Panc1 (cell line): ENCODE data around the gene SHANK3. TPM values are rescaled to one million over a fixed set of nuclear protein-coding genes. Genes with fewer than 3 reads are reported as not detected.

Experiments
- ATAC-seq: fragments of 200-7000 bp; cut with Tn5 transposase; 2 replicates; pipeline ENCODE4 v1.9.1; 2020; ENCODE audit warnings: mild to moderate bottlenecking, moderate library complexity
- BruUV-seq: library from RNA; stranded (reverse); fragments of 400-500 nt; replicated peaks from 2 replicates; lab custom pipeline; 2021; lab: Mats Ljungman, UMichigan
- CTCF ChIA-PET: fragments of 300-600 bp; sonication (Branson Sonifier 250); formaldehyde crosslinking; loops from one replicate; lab custom pipeline; 2022; ENCODE audit warnings: antibody characterized with exemption; lab: Charles Lee
- POLR2A ChIA-PET: fragments of 300-600 bp; sonication (Branson Sonifier 250); formaldehyde crosslinking; loops from one replicate; lab custom pipeline; 2022; ENCODE audit warnings: antibody characterized with exemption; lab: Charles Lee
- DNase-seq: peaks from one replicate; pipeline ENCODE4 v3.0.0-alpha.2; 2010; ENCODE audit warnings: low read depth, low spot score
- H3K27ac ChIP-seq: 2 replicates; pipeline ENCODE4 v1.5.1; 2011; ENCODE audit warnings: mild to moderate bottlenecking, low read length, inconsistent platforms
- H3K27me3 ChIP-seq: fragments of 200-500 bp; sonication (Bioruptor generic); 2 replicates; pipeline ENCODE4 v1.6.0; 2014; ENCODE audit warnings: low read length, inconsistent platforms; ENCODE audit not compliant: control insufficient read depth, insufficient read depth
- H3K36me3 ChIP-seq: fragments of 200-500 bp; sonication (Bioruptor generic); 2 replicates; pipeline ENCODE4 v1.5.1; 2014; ENCODE audit warnings: inconsistent platforms, mild to moderate bottlenecking, low read length, moderate library complexity; ENCODE audit not compliant: control insufficient read depth, insufficient read depth
- H3K4me1 ChIP-seq: 2 replicates; pipeline ENCODE4 v1.5.1; 2011; ENCODE audit warnings: inconsistent platforms, mild to moderate bottlenecking, low read length, moderate library complexity; ENCODE audit not compliant: control insufficient read depth, insufficient read depth
- H3K4me3 ChIP-seq, 2 experiments: 2 replicates each; pipeline ENCODE4 v1.5.1; 2011 to 2012; ENCODE audit warnings: low read depth in 2 of 2, low read length in 2 of 2, mild to moderate bottlenecking in 2 of 2, inconsistent platforms in 1 of 2, moderate library complexity in 1 of 2
- H3K9me3 ChIP-seq: fragments of 200-500 bp; sonication (Bioruptor generic); 2 replicates; pipeline ENCODE4 v1.5.1; 2014; ENCODE audit warnings: low read depth, mild to moderate bottlenecking, inconsistent platforms, low read length, moderate library complexity; ENCODE audit not compliant: control insufficient read depth, insufficient read depth
- CTCF ChIP-seq: fragments of 450-650 bp; IDR thresholded peaks from 2 replicates; pipeline ENCODE4 v1.5.1; 2017; ENCODE audit warnings: mild to moderate bottlenecking
- POLR2AphosphoS5 ChIP-seq: IDR thresholded peaks from 2 replicates; pipeline ENCODE4 v1.6.1; 2012; ENCODE audit warnings: mild to moderate bottlenecking, low read depth, low read length, moderate library complexity
- REST ChIP-seq, 2 experiments: IDR thresholded peaks; 2 replicates each; pipeline ENCODE4 v1.6.1; 2011 to 2012; ENCODE audit warnings: low read depth in 2 of 2, control low read depth in 1 of 2, low read length in 1 of 2, mild to moderate bottlenecking in 1 of 2, moderate library complexity in 1 of 2; ENCODE audit not compliant: insufficient read depth in 1 of 2
- SIN3A ChIP-seq: IDR thresholded peaks from 2 replicates; pipeline ENCODE4 v1.6.1; 2012; ENCODE audit warnings: low read depth, mild to moderate bottlenecking, low read length, moderate library complexity, borderline replicate concordance; ENCODE audit not compliant: insufficient read depth
- TCF7L2 ChIP-seq: IDR thresholded peaks from 2 replicates; pipeline ENCODE4 v1.6.1; 2011; ENCODE audit warnings: mild to moderate bottlenecking, low read depth, low read length, inconsistent platforms
- in situ Hi-C: cut with HindIII; loops from 2 replicates; pipeline ENCODE4 v1.10.0; 2016; ENCODE audit warnings: low sequenced_read_pairs, low pct_unique_long_range_greater_than_20kb
- intact Hi-C: fragments of 100-400 bp; cut with micrococcal nuclease; formaldehyde crosslinking; loops from one replicate; pipeline ENCODE4 v1.10.0; 2022; ENCODE audit not compliant: unreplicated experiment
- total RNA-seq: library from RNA; stranded (reverse); gene quantifications from one replicate; pipeline ENCODE4 v1.2.1, GENCODE V29; 2021; ENCODE audit not compliant: unreplicated experiment

Gene SHANK3
- total RNA-seq, 1 experiment from 2014 or later: 7.6 TPM

DNA sequence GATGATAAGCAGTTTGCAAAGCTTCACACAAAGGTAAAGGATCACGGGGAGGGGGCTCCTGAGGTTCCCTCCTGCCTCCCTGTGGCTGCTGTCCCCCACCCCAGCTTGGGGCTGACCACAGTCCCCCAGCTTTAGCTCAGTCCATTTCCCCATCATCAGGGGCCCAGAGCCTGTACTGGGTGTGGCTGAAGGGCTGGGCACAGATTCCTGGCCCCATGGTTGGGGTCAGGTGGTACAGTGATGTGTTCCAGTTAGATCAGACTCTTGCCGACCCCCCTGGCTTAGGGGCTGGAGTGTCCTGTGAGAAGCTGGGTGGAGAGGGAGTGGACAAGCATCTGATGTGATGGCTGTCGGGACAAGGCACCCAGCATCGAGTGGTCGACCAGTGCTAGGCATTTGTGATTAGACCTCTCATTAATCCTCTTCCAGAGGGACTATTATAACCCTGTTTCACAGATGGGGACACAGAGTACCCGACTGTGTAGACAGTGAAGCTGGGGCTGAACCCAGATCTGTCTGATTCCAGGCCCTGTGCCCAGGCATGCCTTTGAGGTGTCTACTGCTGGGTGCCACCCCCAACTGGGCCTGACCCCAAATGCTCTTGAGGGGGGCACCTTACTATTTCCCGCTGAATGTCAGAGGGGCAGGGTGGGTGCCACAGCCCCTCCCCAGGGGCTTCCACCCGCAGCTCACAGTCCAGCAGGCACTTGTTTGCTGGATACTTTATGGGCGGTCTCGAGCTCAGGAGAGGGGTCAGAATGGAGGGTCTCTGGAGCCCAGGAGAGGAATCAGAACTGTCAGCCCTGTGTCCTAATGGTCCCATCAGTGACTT lies 4.3 kb downstream of the SHANK3 start:
- in situ Hi-C loops (no loop called here), intact Hi-C loops (no loop called here)
- Histone ChIP-seq H3K4me1 (no peaks in the 10 kb centered on the region), H3K27ac (no peak overlapping the region), H3K9me3 (no peaks in the 10 kb centered on the region), H3K4me3 (no peak overlapping the region), H3K36me3 (no peaks in the 10 kb centered on the region), H3K27me3 (no peaks in the 10 kb centered on the region)
- ChIA-PET CTCF (interaction anchor here (0.5 to 0.7 kb wide), 2 partner anchors 18 to 104 kb away, joined by 3 read pairs; no protein-coding TSS in a partner anchor), POLR2A (no interaction called here)
- ATAC-seq (no peak), DNase-seq (no peak)
- BruUV-seq: no TSS peak
- no peak for TF ChIP-seq CTCF
- no peak for TF ChIP-seq SIN3A
- no peak for TF ChIP-seq TCF7L2
- TF ChIP-seq REST (IDR thresholded peaks at IDR 0.05; ENCODE audit: insufficient read depth in 1 of 2, low read depth in 2 of 2, low read length in 1 of 2): no peak
- TF ChIP-seq POLR2AphosphoS5: no peak

GRCh38 chr22:50677493-50678217 lies 5.0 kb downstream of the SHANK3 start:
- no peak for ATAC-seq
- Histone ChIP-seq H3K27ac (no peak overlapping the region), H3K4me1 (no peaks in the 10 kb centered on the region), H3K9me3 (no peaks in the 10 kb centered on the region), H3K4me3 (no peak overlapping the region), H3K27me3 (no peaks in the 10 kb centered on the region), H3K36me3 (no peaks in the 10 kb centered on the region)
- ChIA-PET CTCF (no interaction called here), POLR2A (no interaction called here)
- no peak for DNase-seq
- no peak for TF ChIP-seq CTCF
- intact Hi-C loops (no loop called here), in situ Hi-C loops (no loop called here)
- no TSS peak for BruUV-seq
